Measurements from ENCODE around the gene IDUA. TPM values are rescaled to one million over a fixed set of nuclear protein-coding genes. Genes with fewer than 3 reads are reported as not detected.

The IDUA gene
- total and polyA plus RNA-seq, 4 donors: 7.5 to 66.5 (median 21.6) TPM

GRCh38 chr4:1050486-1051213 is 63.8 kb downstream of the IDUA start:
- peaks cover 0 to 18% (median 13%) of the 10 kb centered on the region in 3 donors for H3K27me3 ChIP-seq (ENCODE audit: control insufficient read depth in 3 of 3, insufficient read depth in 3 of 3, low read length in 2 of 3)
- ATAC-seq (ENCODE audit: insufficient read depth, low FRiP score): no peak
- peaks cover 0 to 19% (median 7%) of the 10 kb centered on the region in 5 donors for H3K4me1 ChIP-seq (ENCODE audit: control insufficient read depth in 5 of 5, insufficient read depth in 5 of 5, low read length in 5 of 5)
- WGBS, 2 donors: 71 to 77% methylated on average over 40 of the region's 40 CpGs
- H3K9me3 ChIP-seq (ENCODE audit: control insufficient read depth in 4 of 4, insufficient read depth in 3 of 4, low read length in 3 of 4): peaks cover 0 to 10% (median 0%) of the 10 kb centered on the region in 4 donors
- H3K9ac ChIP-seq (ENCODE audit: insufficient read depth in 1 of 2, low read length in 2 of 2): no peak overlapping the region
- no peak for TF ChIP-seq CTCF (IDR thresholded peaks at IDR 0.05; ENCODE audit: control extremely low read depth, extremely low read depth)
- no peaks in the 10 kb centered on the region for H3K36me3 ChIP-seq (ENCODE audit: control insufficient read depth in 4 of 4, insufficient read depth in 4 of 4, low read length in 4 of 4)
- no peak overlapping the region for H3K27ac ChIP-seq (ENCODE audit: low read depth in 1 of 2, low read length in 1 of 2)
- DNase-seq: peak in 2 of 3 donors; percentile 11 to 46
- H3K4me3 ChIP-seq: no peak overlapping the region

- Histone ChIP-seq H3K9me3 (ENCODE audit: control insufficient read depth in 4 of 4, insufficient read depth in 3 of 4, low read length in 3 of 4) (peaks cover 0 to 10% (median 0%) of the 10 kb centered on the region in 4 donors), H3K27ac (ENCODE audit: low read depth in 1 of 2, low read length in 1 of 2) (no peak overlapping the region), H3K36me3 (ENCODE audit: control insufficient read depth in 4 of 4, insufficient read depth in 4 of 4, low read length in 4 of 4) (no peaks in the 10 kb centered on the region), H3K9ac (ENCODE audit: insufficient read depth in 1 of 2, low read length in 2 of 2) (no peak overlapping the region), H3K4me3 (no peak overlapping the region), H3K27me3 (ENCODE audit: control insufficient read depth in 3 of 3, insufficient read depth in 3 of 3, low read length in 2 of 3) (peaks cover 0 to 26% (median 21%) of the 10 kb centered on the region in 3 donors), H3K4me1 (ENCODE audit: control insufficient read depth in 5 of 5, insufficient read depth in 5 of 5, low read length in 5 of 5) (peaks cover 0 to 19% (median 9%) of the 10 kb centered on the region in 5 donors)
- WGBS, 2 donors: 71 to 81% methylated on average over 9 of the region's 9 CpGs
- ATAC-seq (ENCODE audit: insufficient read depth, low FRiP score) (no peak), DNase-seq (peak in 1 of 3 donors; percentile 13)
- no peak for TF ChIP-seq CTCF (IDR thresholded peaks at IDR 0.05; ENCODE audit: control extremely low read depth, extremely low read depth)
Observed at GRCh38 chr4:1051472-1051871, 64.6 kb downstream of the IDUA start.

- Histone ChIP-seq H3K27ac (ENCODE audit: low read depth in 1 of 2, low read length in 1 of 2) (no peak overlapping the region), H3K4me1 (ENCODE audit: control insufficient read depth in 5 of 5, insufficient read depth in 5 of 5, low read length in 5 of 5) (peaks cover 0 to 13% (median 4%) of the 10 kb centered on the region in 5 donors), H3K9ac (ENCODE audit: insufficient read depth in 1 of 2, low read length in 2 of 2) (no peak overlapping the region), H3K27me3 (ENCODE audit: control insufficient read depth in 3 of 3, insufficient read depth in 3 of 3, low read length in 2 of 3) (peaks cover 0 to 34% (median 28%) of the 10 kb centered on the region in 3 donors), H3K9me3 (ENCODE audit: control insufficient read depth in 4 of 4, insufficient read depth in 3 of 4, low read length in 3 of 4) (peaks cover 0 to 10% (median 0%) of the 10 kb centered on the region in 4 donors), H3K36me3 (ENCODE audit: control insufficient read depth in 4 of 4, insufficient read depth in 4 of 4, low read length in 4 of 4) (no peaks in the 10 kb centered on the region), H3K4me3 (no peak overlapping the region)
- DNase-seq (peak in 1 of 3 donors; percentile 9), ATAC-seq (ENCODE audit: insufficient read depth, low FRiP score) (no peak)
- no peak for TF ChIP-seq CTCF (IDR thresholded peaks at IDR 0.05; ENCODE audit: control extremely low read depth, extremely low read depth)
- 71 to 78% methylated on average over 11 to 15 of the region's 15 CpGs for WGBS, 2 donors
Observed at GRCh38 chr4:1052231-1052671, 65.4 kb downstream of the IDUA start.

Measured in lung (tissue), 12 donors.